BLaER1 treated with 17β-estradiol and CSF1 and Interleukin-3, amounts not matched to agents 10 nM and 100 nM (cell line): Measurements from ENCODE around the gene ERCC6L2.

Experiments used
- H3K27ac ChIP-seq, 11 experiments: shearing (Covaris generic); formaldehyde crosslinking; 2 replicates each; pipeline ENCODE4 v1.8.1; 2022
- H3K27me3 ChIP-seq, 11 experiments: shearing (Covaris generic); formaldehyde crosslinking; 2 replicates each; pipeline ENCODE4 v1.8.1; 2022
- H3K36me3 ChIP-seq, 11 experiments: shearing (Covaris generic); formaldehyde crosslinking; 2 replicates each; pipeline ENCODE4 v1.8.1; 2022
- H3K4me1 ChIP-seq, 10 experiments: shearing (Covaris generic); formaldehyde crosslinking; 2 replicates each; pipeline ENCODE4 v1.8.1; 2022
- H3K4me2 ChIP-seq, 11 experiments: shearing (Covaris generic); formaldehyde crosslinking; 2 replicates each; pipeline ENCODE4 v1.8.1; 2022
- H3K4me3 ChIP-seq, 10 experiments: shearing (Covaris generic); formaldehyde crosslinking; 2 replicates each; pipeline ENCODE4 v1.8.1; 2022
- H3K9ac ChIP-seq, 11 experiments: shearing (Covaris generic); formaldehyde crosslinking; 2 replicates each; pipeline ENCODE4 v1.8.1; 2022
- H3K9me3 ChIP-seq, 11 experiments: shearing (Covaris generic); formaldehyde crosslinking; replicated peaks in 1 of 11; 2 replicates each; pipeline ENCODE4 v1.8.1; 2022
- H4K20me1 ChIP-seq, 11 experiments: shearing (Covaris generic); formaldehyde crosslinking; 2 replicates each; pipeline ENCODE4 v1.8.1; 2022
- Cebpa-rat ChIP-seq, 11 experiments: shearing (Covaris generic); IDR thresholded peaks; 2 replicates each; pipeline ENCODE4 v1.8.1; 2022

The ERCC6L2 gene

GRCh38 chr9:96008502-96009222, 133.2 kb downstream of the ERCC6L2 start:
- peak overlapping the region; percentile 24 to 78 (median 55) for H3K4me2 ChIP-seq
- H3K36me3 ChIP-seq = peaks cover 61 to 100% (median 81%) of the 10 kb centered on the region in 11 experiments
- H3K27ac ChIP-seq = peak overlapping the region in 9 of 11 experiments; percentile 14 to 79 (median 69); a peak in 18 of 22 replicates
- peaks cover 0 to 13% (median 5%) of the 10 kb centered on the region in 11 experiments; a peak in 9 of 22 replicates for H3K9me3 ChIP-seq
- H4K20me1 ChIP-seq = no peaks in the 10 kb centered on the region
- no peaks in the 10 kb centered on the region for H3K27me3 ChIP-seq
- H3K4me3 ChIP-seq = no peak overlapping the region
- TF ChIP-seq Cebpa-rat (IDR thresholded peaks at IDR 0.05) = peak in 7 of 11 experiments; percentile 7 to 68 (median 42); a peak in 8 of 22 replicates
- H3K4me1 ChIP-seq = peaks cover 26 to 61% (median 44%) of the 10 kb centered on the region in 10 experiments
- H3K9ac ChIP-seq = peak overlapping the region in 6 of 11 experiments; percentile 6 to 58 (median 42); a peak in 6 of 22 replicates

GRCh38 chr9:96009223-96009602, 133.7 kb downstream of the ERCC6L2 start:
- peak overlapping the region; percentile 24 to 78 (median 55); a peak in 21 of 22 replicates for H3K4me2 ChIP-seq
- H3K27me3 ChIP-seq = no peaks in the 10 kb centered on the region
- peaks cover 66 to 100% (median 85%) of the 10 kb centered on the region in 11 experiments for H3K36me3 ChIP-seq
- peak overlapping the region in 9 of 11 experiments; percentile 14 to 79 (median 69); a peak in 16 of 22 replicates for H3K27ac ChIP-seq
- H3K9me3 ChIP-seq = peaks cover 0 to 13% (median 5%) of the 10 kb centered on the region in 11 experiments; a peak in 8 of 22 replicates
- H3K9ac ChIP-seq = peak overlapping the region in 3 of 11 experiments; percentile 23 to 58 (median 40); a peak in 6 of 22 replicates
- peaks cover 26 to 55% (median 44%) of the 10 kb centered on the region in 10 experiments for H3K4me1 ChIP-seq
- no peak for TF ChIP-seq Cebpa-rat (IDR thresholded peaks at IDR 0.05)
- H3K4me3 ChIP-seq = no peak overlapping the region
- H4K20me1 ChIP-seq = no peaks in the 10 kb centered on the region

- peaks cover 26 to 52% (median 43%) of the 10 kb centered on the region in 10 experiments for H3K4me1 ChIP-seq
- no peaks in the 10 kb centered on the region for H3K27me3 ChIP-seq
- TF ChIP-seq Cebpa-rat (IDR thresholded peaks at IDR 0.05) = no peak
- H3K4me3 ChIP-seq = no peak overlapping the region
- H4K20me1 ChIP-seq = no peaks in the 10 kb centered on the region
- H3K9me3 ChIP-seq = peaks cover 0 to 13% (median 5%) of the 10 kb centered on the region in 11 experiments; a peak in 8 of 22 replicates
- peak overlapping the region in 2 of 11 experiments; percentile 23 to 58; a peak in 2 of 22 replicates for H3K9ac ChIP-seq
- peak overlapping the region in 10 of 11 experiments; percentile 24 to 78 (median 58); a peak in 19 of 22 replicates for H3K4me2 ChIP-seq
- peaks cover 64 to 100% (median 89%) of the 10 kb centered on the region in 11 experiments for H3K36me3 ChIP-seq
- H3K27ac ChIP-seq = peak overlapping the region in 9 of 11 experiments; percentile 14 to 79 (median 69); a peak in 16 of 22 replicates
Measured at GRCh38 chr9:96009690-96010472, 134.4 kb downstream of the ERCC6L2 start.

- Histone ChIP-seq H3K4me1 (peaks cover 18 to 38% (median 30%) of the 10 kb centered on the region in 10 experiments), H3K4me2 (peak overlapping the region in 3 of 11 experiments; percentile 0 to 20 (median 20); a peak in 3 of 22 replicates), H3K27ac (no peak overlapping the region), H4K20me1 (no peaks in the 10 kb centered on the region), H3K9ac (no peak overlapping the region), H3K27me3 (peaks cover 5 to 18% (median 8%) of the 10 kb centered on the region in 11 experiments; a peak in 21 of 22 replicates), H3K36me3 (peaks cover 44 to 72% (median 60%) of the 10 kb centered on the region in 11 experiments), H3K9me3 (peaks cover 0 to 13% (median 0%) of the 10 kb centered on the region in 11 experiments; a peak in 6 of 22 replicates), H3K4me3 (no peak overlapping the region)
- TF ChIP-seq Cebpa-rat (IDR thresholded peaks at IDR 0.05) = no peak
Measured at GRCh38 chr9:96014078-96014477, 138.6 kb downstream of the ERCC6L2 start.

GRCh38 chr9:96015876-96016686, 140.6 kb downstream of the ERCC6L2 start:
- peaks cover 0 to 7% (median 0%) of the 10 kb centered on the region in 11 experiments; a peak in 7 of 22 replicates for H3K9me3 ChIP-seq
- peak overlapping the region; percentile 11 to 61 (median 53); a peak in 21 of 22 replicates for H3K4me2 ChIP-seq
- peak overlapping the region in 4 of 11 experiments; percentile 7 to 50 (median 42); a peak in 6 of 22 replicates for H3K27ac ChIP-seq
- no peak for TF ChIP-seq Cebpa-rat (IDR thresholded peaks at IDR 0.05)
- peaks cover 0 to 8% (median 0%) of the 10 kb centered on the region in 11 experiments; a peak in 2 of 22 replicates for H4K20me1 ChIP-seq
- peaks cover 25 to 38% (median 28%) of the 10 kb centered on the region in 11 experiments for H3K27me3 ChIP-seq
- H3K4me3 ChIP-seq = no peak overlapping the region
- H3K9ac ChIP-seq = no peak overlapping the region
- peaks cover 18 to 36% (median 26%) of the 10 kb centered on the region in 10 experiments for H3K4me1 ChIP-seq
- H3K36me3 ChIP-seq = peaks cover 28 to 52% (median 42%) of the 10 kb centered on the region in 11 experiments
